Hematopoietic multipotent progenitor cell treated with erythropoietin and hydrocortisone succinate and interleukin-3 and kit ligand, for 8 days (in vitro differentiated cells): Measurements from ENCODE around the gene SLC43A2.

ENCODE experiments used
- DNase-seq: peaks from one replicate; pipeline ENCODE4 v3.0.0-alpha.2; 2015

Gene SLC43A2

GRCh38 chr17:1561420-1562175 is 67.0 kb downstream of the SLC43A2 start:
- no peak for DNase-seq

GRCh38 chr17:1560858-1561355 is 67.7 kb downstream of the SLC43A2 start:
- no peak for DNase-seq

GRCh38 chr17:1560101-1560857 is 68.4 kb downstream of the SLC43A2 start:
- no peak for DNase-seq

GRCh38 chr17:1559047-1560043 is 69.3 kb downstream of the SLC43A2 start:
- DNase-seq: no peak

- DNase-seq: no peak
Observed at GRCh38 chr17:1558401-1558800, 70.2 kb downstream of the SLC43A2 start.

GRCh38 chr17:1557355-1558095 is 71.1 kb downstream of the SLC43A2 start:
- no peak for DNase-seq

- peak; percentile 22 for DNase-seq
Observed at GRCh38 chr17:1555651-1556471, 72.8 kb downstream of the SLC43A2 start.

GRCh38 chr17:1554751-1555540 is 73.7 kb downstream of the SLC43A2 start:
- DNase-seq: no peak

- DNase-seq: no peak
Observed at GRCh38 chr17:1553354-1554266, 75.0 kb downstream of the SLC43A2 start.

- DNase-seq: no peak
Observed at GRCh38 chr17:1552932-1553331, 75.7 kb downstream of the SLC43A2 start.

GRCh38 chr17:1551741-1552140 is 76.9 kb downstream of the SLC43A2 start:
- DNase-seq: no peak

GRCh38 chr17:1548032-1548431 is 80.6 kb downstream of the SLC43A2 start:
- DNase-seq: no peak

GRCh38 chr17:1546292-1546922 is 82.2 kb downstream of the SLC43A2 start:
- DNase-seq: no peak

- no peak for DNase-seq
Observed at GRCh38 chr17:1545618-1546017, 83.0 kb downstream of the SLC43A2 start.

GRCh38 chr17:1542316-1542715 is 86.3 kb downstream of the SLC43A2 start:
- no peak for DNase-seq

GRCh38 chr17:1541367-1541904 is 87.2 kb downstream of the SLC43A2 start:
- DNase-seq: no peak

- no peak for DNase-seq
Observed at GRCh38 chr17:1539811-1540210, 88.8 kb downstream of the SLC43A2 start.

- DNase-seq: no peak
Observed at GRCh38 chr17:1535737-1536136, 92.9 kb downstream of the SLC43A2 start.
